Posterior cingulate gyrus (tissue), 11 donors: ENCODE results near the gene GLMP.
A peak's percentile ranks its signal among the peaks of the same experiment; 100 is the strongest.
"Not testable (repeated sequence)": the region's sequence is repeated elsewhere in the genome, so short reads cannot be mapped to it uniquely, and the experiment has no call there.

Experiments
- DNase-seq, 10 donors: peaks; one replicate each; pipeline versions ENCODE4 v3.0.0 to v3.0.0-alpha.2; 2020 to 2021; ENCODE audit warnings: mixed read lengths in 3 of 10
- intact Hi-C: fragments of 100-400 bp; cut with DNase I; formaldehyde crosslinking; loops from one replicate; pipeline ENCODE4 v1.15.1; 2023

Gene GLMP

GRCh38 chr1:156295391-156295947 is at the start of gene GLMP:
Gene GLMP (minus strand): TSS chr1:156295679. CDS start chr1:156295645, 34 bp downstream.
- intact Hi-C loops, result loop anchor here (10.0 kb wide), 1 partner anchor 61 kb away; no protein-coding TSS in a partner anchor
- DNase-seq, result peak in 9 of 10 donors; percentile 62 to 94 (median 69)

GRCh38 chr1:156344409-156344808 is 48.9 kb upstream of the GLMP start:
- intact Hi-C loops, result no loop called here
- DNase-seq, result no peak

- no peak for DNase-seq
- intact Hi-C loops, result no loop called here
Measured at GRCh38 chr1:156342166-156342955, 46.9 kb upstream of the GLMP start.

GRCh38 chr1:156338180-156338976 is 42.9 kb upstream of the GLMP start, which contains the start of the genes CCT3 and TSACC:
Gene CCT3 (minus strand): TSS chr1:156338292. CDS start chr1:156338184, 108 bp downstream.
Gene TSACC (plus strand): TSS chr1:156338526. CDS start chr1:156339758, 1,232 bp downstream.
- peak; percentile 93 to 100 (median 98) for DNase-seq
- intact Hi-C loops, result no loop called here

GRCh38 chr1:156337888-156338179 is 42.4 kb upstream of the GLMP start:
- intact Hi-C loops, result no loop called here
- DNase-seq, result no peak

- no peak for DNase-seq
- intact Hi-C loops, result no loop called here
Measured at GRCh38 chr1:156337052-156337887, 41.8 kb upstream of the GLMP start.

- intact Hi-C loops, result no loop called here
Measured at GRCh38 chr1:156336242-156336641, 40.8 kb upstream of the GLMP start.

GRCh38 chr1:156323179-156323578 is 27.7 kb upstream of the GLMP start:
- intact Hi-C loops, result not testable (repeated sequence)

More at GRCh38 chr1:156336242-156336641, 40.8 kb upstream of the GLMP start:
- DNase-seq, result no peak

GRCh38 chr1:156320560-156320959 is 25.1 kb upstream of the GLMP start:
- intact Hi-C loops, result no loop called here
- no peak for DNase-seq

More at GRCh38 chr1:156323179-156323578, 27.7 kb upstream of the GLMP start:
- not testable (repeated sequence) for DNase-seq

GRCh38 chr1:156319664-156320063 is 24.2 kb upstream of the GLMP start:
- intact Hi-C loops, result no loop called here
- DNase-seq, result no peak

GRCh38 chr1:156316909-156317308 is 21.4 kb upstream of the GLMP start:
- intact Hi-C loops, result no loop called here
- DNase-seq, result no peak

GRCh38 chr1:156310962-156311361 is 15.5 kb upstream of the GLMP start:
- intact Hi-C loops, result no loop called here

GRCh38 chr1:156308078-156308477 is 12.6 kb upstream of the GLMP start:
- intact Hi-C loops, result no loop called here
- DNase-seq, result no peak

More at GRCh38 chr1:156310962-156311361, 15.5 kb upstream of the GLMP start:
- peak in 1 of 10 donors; percentile 14 for DNase-seq

- intact Hi-C loops, result no loop called here
- DNase-seq, result no peak
Measured at GRCh38 chr1:156305215-156305614, 9.7 kb upstream of the GLMP start.

- DNase-seq, result no peak
- intact Hi-C loops, result no loop called here
Measured at GRCh38 chr1:156303241-156303640, 7.8 kb upstream of the GLMP start.

- no peak for DNase-seq
- intact Hi-C loops, result loop anchor here (10.0 kb wide), 1 partner anchor 64 kb away; no protein-coding TSS in a partner anchor
Measured at GRCh38 chr1:156298852-156299357, 3.4 kb upstream of the GLMP start, which contains the start of gene VHLL. Gene VHLL (minus strand): TSS chr1:156299307. CDS start chr1:156299189, 118 bp downstream.

- intact Hi-C loops, result loop anchor here (10.0 kb wide), 1 partner anchor 59 kb away; no protein-coding TSS in a partner anchor
- DNase-seq, result peak in 1 of 10 donors; percentile 58
Measured at GRCh38 chr1:156293895-156294294, 1.6 kb downstream of the GLMP start.

- DNase-seq, result peak in 1 of 10 donors; percentile 22
- intact Hi-C loops, result loop anchor here (10.0 kb wide), 1 partner anchor 58 kb away; no protein-coding TSS in a partner anchor
Measured at GRCh38 chr1:156293098-156293434, 2.4 kb downstream of the GLMP start.

- intact Hi-C loops, result loop anchor here (10.0 kb wide), 1 partner anchor 57 kb away; no protein-coding TSS in a partner anchor
- peak; percentile 74 to 98 (median 84) for DNase-seq
Measured at GRCh38 chr1:156291226-156292061, 4.0 kb downstream of the GLMP start.
